Left cardiac atrium (tissue), 2 donors: ENCODE results near the gene LRRC31. TPM values are rescaled to one million over a fixed set of nuclear protein-coding genes. Genes with fewer than 3 reads are reported as not detected.

ENCODE experiments used
- total RNA-seq, 2 donors: library from RNA; stranded (reverse); fragmentation: NEBNext Ultra II Directional; extraction: Animal tissue kit (Norgen Biotek cat#: 25700); gene quantifications; one replicate each; pipeline ENCODE4 v1.2.1, GENCODE V29; 2021
- donor health status: DM: no; HTN: yes; CAD: no; lungs with severe emphysema.
- donor health status: DM: yes; HTN: yes; CAD: no.

LRRC31 gene
- total RNA-seq, 2 donors from 2014 or later = not detected

Other genes with a start within 250 kb of the LRRC31 start
- gene MECOM, start 206.2 kb downstream of the LRRC31 start, total RNA-seq = 10 to 100 TPM; 20.0 to 25.4 TPM
- gene TERC, start 104.9 kb downstream of the LRRC31 start, total RNA-seq = 1 to 10 TPM; 1.7 to 7.2 TPM
- 1 to 10 TPM; 1.6 to 2.5 TPM for gene ACTRT3, start 100.4 kb downstream of the LRRC31 start, total RNA-seq
- 10 to 100 TPM; 13.0 to 13.8 TPM for gene MYNN, start 96.5 kb downstream of the LRRC31 start, total RNA-seq
- gene LRRIQ4, start 57.1 kb downstream of the LRRC31 start, total RNA-seq = under 1 TPM in 1 of 2 donors, not detected in 1; 0.12 TPM
- gene LRRC34, start 57.0 kb downstream of the LRRC31 start, total RNA-seq = 1 to 10 TPM; 2.1 to 2.7 TPM
- not detected for gene SAMD7, start 41.6 kb upstream of the LRRC31 start, total RNA-seq
- 100 to 1,000 TPM in 1 of 2 donors, 10 to 100 TPM in 1; 94.4 to 101 TPM for gene SEC62, start 96.9 kb upstream of the LRRC31 start, total RNA-seq
- 1 to 10 TPM; 1.3 to 1.6 TPM for gene GPR160, start 168.1 kb upstream of the LRRC31 start, total RNA-seq